Measurements from ENCODE around the gene FIP1L1. TPM values are rescaled to one million over a fixed set of nuclear protein-coding genes. Genes with fewer than 3 reads are reported as not detected.

Gene FIP1L1
- total RNA-seq, 1 experiment from 2014 or later: 68.0 TPM

- no peak overlapping the region for H4K91ac ChIP-seq (ENCODE audit: insufficient read length, low read depth, low read length)
- H4K5ac ChIP-seq (ENCODE audit: insufficient read length, low read depth, low read length): no peak overlapping the region
- Mint-ChIP-seq H3K9me3 (no peaks in the 10 kb centered on the region), H3K4me3 (no peak overlapping the region), H3K4me1 (no peaks in the 10 kb centered on the region), H3K27me3 (ENCODE audit: low read depth) (no peaks in the 10 kb centered on the region), H3K36me3 (ENCODE audit: insufficient read depth in 1 of 3, low read depth in 3 of 3) (no peaks in the 10 kb centered on the region), H3K27ac (no peak overlapping the region)
- H3T11ph ChIP-seq (ENCODE audit: low read length): no peak overlapping the region
- no CpG with 5 or more reads among the region's 17 CpGs for WGBS (ENCODE audit: extremely low coverage, insufficient read length, low lambda C conversion rate)
- H3K4ac ChIP-seq (ENCODE audit: low read depth, low read length): no peak overlapping the region
- no peak for DNase-seq
- no peaks in the 10 kb centered on the region for H3K4me1 ChIP-seq (ENCODE audit: insufficient read depth, low read length)
- H2BK15ac ChIP-seq (ENCODE audit: low read depth, low read length): no peak overlapping the region
- no peaks in the 10 kb centered on the region for H3K9me3 ChIP-seq (ENCODE audit: control insufficient read depth, low read depth, low read length)
- H2BK5ac ChIP-seq (ENCODE audit: insufficient read length, low read length): no peak overlapping the region
- H2BK120ac ChIP-seq (ENCODE audit: low read depth, low read length, poor library complexity, severe bottlenecking): no peak overlapping the region
- no peak for TF ChIP-seq CTCF (conservative IDR thresholded peaks at IDR 0.05)
- no peak overlapping the region for H3K56ac ChIP-seq (ENCODE audit: insufficient read length, low read depth, low read length)
- H4K20me1 ChIP-seq (ENCODE audit: control insufficient read depth, insufficient read depth, insufficient read length): no peaks in the 10 kb centered on the region
- H3K79me2 ChIP-seq (ENCODE audit: insufficient read depth, low read length): no peaks in the 10 kb centered on the region
- no peak overlapping the region for H2AFZ ChIP-seq (ENCODE audit: low read length)
- no peaks in the 10 kb centered on the region for H3K27me3 ChIP-seq (ENCODE audit: insufficient read depth, low read length)
- H2AK5ac ChIP-seq (ENCODE audit: insufficient read length, low read length): no peak overlapping the region
- H2BK20ac ChIP-seq (ENCODE audit: low read depth, low read length, poor library complexity, severe bottlenecking): no peak overlapping the region
- H3K9ac ChIP-seq (ENCODE audit: extremely low read depth, insufficient read length, low read length): no peak overlapping the region
- H3K79me1 ChIP-seq (ENCODE audit: insufficient read depth, low read depth, low read length, poor library complexity, severe bottlenecking): no peaks in the 10 kb centered on the region
- no peak overlapping the region for H3K14ac ChIP-seq (ENCODE audit: insufficient read depth, low read length)
- no peak overlapping the region for H2BK12ac ChIP-seq (ENCODE audit: insufficient read length, low read depth, low read length)
- no peak overlapping the region for H3K27ac ChIP-seq (ENCODE audit: insufficient read length, low read depth, low read length)
- H3K23me2 ChIP-seq (ENCODE audit: insufficient read length, low read depth, low read length, poor library complexity, severe bottlenecking): no peaks in the 10 kb centered on the region
- H3K23ac ChIP-seq (ENCODE audit: insufficient read length, low read depth, low read length): no peak overlapping the region
- H3K18ac ChIP-seq (ENCODE audit: insufficient read length, low read depth, low read length): no peak overlapping the region
- H4K8ac ChIP-seq (replicated peaks; ENCODE audit: insufficient read length, low read depth, low read length): no peak overlapping the region
- no peak overlapping the region for H3K4me2 ChIP-seq (ENCODE audit: insufficient read depth, insufficient read length, low read length)
Observed at GRCh38 chr4:53507671-53508286, 130.3 kb downstream of the FIP1L1 start.

Measured in H9 (cell line).